HepG2 (cell line): Measurements from ENCODE around the gene ZNF217. TPM values are rescaled to one million over a fixed set of nuclear protein-coding genes. Genes with fewer than 3 reads are reported as not detected.

ENCODE experiments used
- ATAC-seq: fragments of 200-7000 bp; cut with Tn5 transposase; 3 replicates; pipeline ENCODE4 v1.9.1; 2020; ENCODE audit warnings: mild to moderate bottlenecking, moderate library complexity
- BruUV-seq: library from RNA; stranded (reverse); fragments of 400-500 nt; replicated peaks from 2 replicates; lab custom pipeline; 2021; lab: Mats Ljungman, UMichigan
- CTCF ChIA-PET: fragments of 300-600 bp; formaldehyde crosslinking; extraction: SDS; loops from one replicate; lab custom pipeline; 2021; ENCODE audit warnings: low total read pairs, inconsistent platforms, low intra/inter-chr PET ratio; lab: Yijun Ruan, JAX
- POLR2A ChIA-PET: fragments of 350-600 bp; sonication (Branson Sonifier 250); formaldehyde crosslinking; loops from one replicate; lab custom pipeline; 2020; ENCODE audit warnings: antibody characterized with exemption, inconsistent platforms; lab: Yijun Ruan, JAX
- DNase-seq: peaks from one replicate; pipeline ENCODE4 v3.0.0-alpha.2; 2015; ENCODE audit warnings: low spot score
- FAIRE-seq: peaks from 3 replicates; lab custom pipeline; 2011; peaks lifted over from hg19 to GRCh38; lab: Jason Lieb, UNC
- H2AFZ ChIP-seq: one replicate; pipeline ENCODE4 v1.6.1; 2011; ENCODE audit warnings: low read length, inconsistent platforms
- H3K27ac ChIP-seq: fragments of 300-600 bp; 3 replicates; pipeline ENCODE4 v1.8.0; 2011; ENCODE audit warnings: mixed run types, mild to moderate bottlenecking, mixed read lengths, low read length, inconsistent platforms; ENCODE audit not compliant: insufficient read depth; ENCODE audit errors: extremely low read length
- H3K27me3 ChIP-seq, 2 experiments: fragments of 200-600 bp in 1 of 2; 2 replicates in 1 of 2; 3 replicates in 1 of 2; pipeline versions ENCODE4 v1.6.0 to v1.8.0; 2011; ENCODE audit warnings: low read length in 2 of 2, mild to moderate bottlenecking in 2 of 2, moderate library complexity in 2 of 2, inconsistent platforms in 1 of 2; ENCODE audit not compliant: insufficient read depth in 2 of 2, control insufficient read depth in 1 of 2
- H3K36me3 ChIP-seq, 2 experiments: fragments of 200-600 bp in 1 of 2; replicated peaks in 1 of 2; 2 replicates in 1 of 2; 3 replicates in 1 of 2; pipeline versions ENCODE4 v1.5.1 to v1.8.0; 2011; ENCODE audit warnings: low read length in 2 of 2, inconsistent platforms in 1 of 2; ENCODE audit not compliant: insufficient read depth in 2 of 2, control insufficient read depth in 1 of 2
- H3K4me1 ChIP-seq: 2 replicates; pipeline ENCODE4 v1.5.1; 2012; ENCODE audit warnings: low read length, inconsistent platforms; ENCODE audit not compliant: insufficient read depth
- H3K4me2 ChIP-seq: 2 replicates; pipeline ENCODE4 v1.6.0; 2011; ENCODE audit warnings: low read depth, low read length, inconsistent platforms
- H3K4me3 ChIP-seq, 3 experiments: fragments of 200-600 bp in 1 of 3; sonication (generic), shearing (Covaris generic) in 1 of 3; replicated peaks in 1 of 3; 2 replicates each; pipeline ENCODE4 v1.5.1; 2011 to 2016; ENCODE audit warnings: low read length in 3 of 3, inconsistent platforms in 2 of 3, low read depth in 2 of 3, mild to moderate bottlenecking in 2 of 3, control low read depth in 1 of 3, mixed read lengths in 1 of 3; ENCODE audit not compliant: insufficient read depth in 1 of 3
- H3K79me2 ChIP-seq: one replicate; pipeline ENCODE4 v1.6.1; 2011; ENCODE audit warnings: low read length, inconsistent platforms; ENCODE audit not compliant: insufficient read depth
- H3K9ac ChIP-seq: 2 replicates; pipeline ENCODE4 v1.6.0; 2011; ENCODE audit warnings: mild to moderate bottlenecking, low read depth, low read length, inconsistent platforms; ENCODE audit not compliant: insufficient read depth
- H3K9me3 ChIP-seq: 2 replicates; pipeline ENCODE4 v1.5.1; 2012; ENCODE audit warnings: mild to moderate bottlenecking, low read length
- H4K20me1 ChIP-seq: 2 replicates; pipeline ENCODE4 v1.6.0; 2011; ENCODE audit warnings: inconsistent platforms, mild to moderate bottlenecking, low read length, moderate library complexity; ENCODE audit not compliant: insufficient read depth
- KAT2B ChIP-seq: fragments of 150-350 bp; IDR thresholded peaks from 2 replicates; pipeline ENCODE4 v1.6.1; 2014; ENCODE audit warnings: low read depth, low read length, borderline replicate concordance
- MAFG ChIP-seq: sonication (generic); formaldehyde crosslinking; IDR thresholded peaks from 2 replicates; pipeline ENCODE4 v1.5.1; 2020; ENCODE audit warnings: mild to moderate bottlenecking, missing genetic modification reagents
- ONECUT2 ChIP-seq: sonication (generic); formaldehyde crosslinking; IDR thresholded peaks from 2 replicates; pipeline ENCODE4 v1.4.0; 2020; ENCODE audit warnings: missing genetic modification reagents
- ZMYM3 ChIP-seq: sonication (generic); formaldehyde crosslinking; IDR thresholded peaks from 2 replicates; pipeline ENCODE4 v1.5.1; 2020; ENCODE audit warnings: mild to moderate bottlenecking, missing genetic modification reagents
- ZNF121 ChIP-seq: sonication (generic); formaldehyde crosslinking; IDR thresholded peaks from 2 replicates; pipeline ENCODE4 v1.5.0; 2020; ENCODE audit warnings: mild to moderate bottlenecking, missing genetic modification reagents
- WGBS: methylation state at CpG from one replicate; pipeline ENCODE4 v1.1.6; 2017; ENCODE audit warnings: low lambda C conversion rate; 5-methylcytosine and 5-hydroxymethylcytosine counted together
- in situ Hi-C: cut with HindIII; loops from 2 replicates; pipeline ENCODE4 v1.10.0; 2017; ENCODE audit warnings: low pct_unique_long_range_greater_than_20kb; ENCODE audit not compliant: extremely low pct_ligation_motif_present
- intact Hi-C: fragments of 100-400 bp; cut with micrococcal nuclease; formaldehyde crosslinking; loops from one replicate; pipeline ENCODE4 v1.10.0; 2022; ENCODE audit not compliant: unreplicated experiment
- polyA plus RNA-seq, 8 experiments: library from polyadenylated mRNA; depleted of rRNA in 3 of 8; stranded (reverse) in 7 of 8; unstranded in 1 of 8; fragments of >200 nt; fragmentation: Illumina TruSeq in 4 of 8; extraction: Trizol in 4 of 8; gene quantifications; 2 replicates each; pipeline versions ENCODE4 v1.2.1 to v1.2.3, GENCODE V29; 2011 to 2016; ENCODE audit warnings: low read depth in 4 of 8, missing spikeins in 1 of 8, mixed read lengths in 1 of 8; ENCODE audit not compliant: insufficient read depth in 1 of 8
- total RNA-seq, 5 experiments: library from RNA; depleted of rRNA; stranded (reverse); fragments of >200 nt; fragmentation: Illumina TruSeq; extraction: Trizol; gene quantifications; 2 replicates each; pipeline ENCODE4 v1.2.3, GENCODE V29; 2016; ENCODE audit warnings: low read depth in 1 of 5
- TF ChIP-seq, protein P1 (sequence below): IDR thresholded peaks from 2 replicates; pipeline ENCODE4 v1.6.1; 2012; ENCODE audit warnings: low read depth, low read length, improper control_type of control experiment
- TF ChIP-seq, protein P2 (sequence below): sonication (generic); formaldehyde crosslinking; IDR thresholded peaks from 2 replicates; pipeline ENCODE4 v1.5.0; 2020; ENCODE audit warnings: mild to moderate bottlenecking, missing genetic modification reagents
- TF ChIP-seq, protein P3 (sequence below): sonication (generic); formaldehyde crosslinking; IDR thresholded peaks from 2 replicates; pipeline ENCODE4 v1.4.0; 2020; ENCODE audit warnings: missing genetic modification reagents, mild to moderate bottlenecking, borderline replicate concordance

Gene ZNF217
- total and polyA plus RNA-seq, 2 of the 13 experiments (the other 11 are each of a cell fraction or from before 2014, with no cell fraction given) = 22.3 to 29.8 TPM

- H2AFZ ChIP-seq = no peak overlapping the region
- H3K9ac ChIP-seq = no peak overlapping the region
- no peak overlapping the region for H3K4me3 ChIP-seq
- no peak for ATAC-seq
- TF ChIP-seq ZNF121 (peak; percentile 64; the same call in 1 of the 2 replicates), KAT2B (peak; percentile 93), ZMYM3 (CRISPR knock-in tag) (peak; percentile 17; the same call in 1 of the 2 replicates), MAFG (CRISPR knock-in tag) (no peak), ONECUT2 (CRISPR knock-in tag) (peak; percentile 80)
- TF ChIP-seq, protein P1, sequence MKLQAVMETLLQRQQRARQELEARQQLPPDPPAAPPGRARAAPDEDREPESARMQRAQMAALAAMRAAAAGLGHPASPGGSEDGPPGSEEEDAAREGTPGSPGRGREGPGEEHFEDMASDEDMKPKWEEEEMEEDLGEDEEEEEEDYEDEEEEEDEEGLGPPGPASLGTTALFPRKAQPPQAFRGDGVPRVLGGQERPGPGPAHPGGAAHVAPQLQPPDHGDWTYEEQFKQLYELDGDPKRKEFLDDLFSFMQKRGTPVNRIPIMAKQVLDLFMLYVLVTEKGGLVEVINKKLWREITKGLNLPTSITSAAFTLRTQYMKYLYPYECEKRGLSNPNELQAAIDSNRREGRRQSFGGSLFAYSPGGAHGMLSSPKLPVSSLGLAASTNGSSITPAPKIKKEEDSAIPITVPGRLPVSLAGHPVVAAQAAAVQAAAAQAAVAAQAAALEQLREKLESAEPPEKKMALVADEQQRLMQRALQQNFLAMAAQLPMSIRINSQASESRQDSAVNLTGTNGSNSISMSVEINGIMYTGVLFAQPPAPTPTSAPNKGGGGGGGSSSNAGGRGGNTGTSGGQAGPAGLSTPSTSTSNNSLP = peak; percentile 49; the same call in 1 of the 2 replicates
- TF ChIP-seq, protein P2, sequence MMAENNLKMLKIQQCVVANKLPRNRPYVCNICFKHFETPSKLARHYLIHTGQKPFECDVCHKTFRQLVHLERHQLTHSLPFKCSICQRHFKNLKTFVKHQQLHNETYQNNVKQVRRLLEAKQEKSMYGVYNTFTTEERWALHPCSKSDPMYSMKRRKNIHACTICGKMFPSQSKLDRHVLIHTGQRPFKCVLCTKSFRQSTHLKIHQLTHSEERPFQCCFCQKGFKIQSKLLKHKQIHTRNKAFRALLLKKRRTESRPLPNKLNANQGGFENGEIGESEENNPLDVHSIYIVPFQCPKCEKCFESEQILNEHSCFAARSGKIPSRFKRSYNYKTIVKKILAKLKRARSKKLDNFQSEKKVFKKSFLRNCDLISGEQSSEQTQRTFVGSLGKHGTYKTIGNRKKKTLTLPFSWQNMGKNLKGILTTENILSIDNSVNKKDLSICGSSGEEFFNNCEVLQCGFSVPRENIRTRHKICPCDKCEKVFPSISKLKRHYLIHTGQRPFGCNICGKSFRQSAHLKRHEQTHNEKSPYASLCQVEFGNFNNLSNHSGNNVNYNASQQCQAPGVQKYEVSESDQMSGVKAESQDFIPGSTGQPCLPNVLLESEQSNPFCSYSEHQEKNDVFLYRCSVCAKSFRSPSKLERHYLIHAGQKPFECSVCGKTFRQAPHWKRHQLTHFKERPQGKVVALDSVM = peak; percentile 98
- TF ChIP-seq, protein P3, sequence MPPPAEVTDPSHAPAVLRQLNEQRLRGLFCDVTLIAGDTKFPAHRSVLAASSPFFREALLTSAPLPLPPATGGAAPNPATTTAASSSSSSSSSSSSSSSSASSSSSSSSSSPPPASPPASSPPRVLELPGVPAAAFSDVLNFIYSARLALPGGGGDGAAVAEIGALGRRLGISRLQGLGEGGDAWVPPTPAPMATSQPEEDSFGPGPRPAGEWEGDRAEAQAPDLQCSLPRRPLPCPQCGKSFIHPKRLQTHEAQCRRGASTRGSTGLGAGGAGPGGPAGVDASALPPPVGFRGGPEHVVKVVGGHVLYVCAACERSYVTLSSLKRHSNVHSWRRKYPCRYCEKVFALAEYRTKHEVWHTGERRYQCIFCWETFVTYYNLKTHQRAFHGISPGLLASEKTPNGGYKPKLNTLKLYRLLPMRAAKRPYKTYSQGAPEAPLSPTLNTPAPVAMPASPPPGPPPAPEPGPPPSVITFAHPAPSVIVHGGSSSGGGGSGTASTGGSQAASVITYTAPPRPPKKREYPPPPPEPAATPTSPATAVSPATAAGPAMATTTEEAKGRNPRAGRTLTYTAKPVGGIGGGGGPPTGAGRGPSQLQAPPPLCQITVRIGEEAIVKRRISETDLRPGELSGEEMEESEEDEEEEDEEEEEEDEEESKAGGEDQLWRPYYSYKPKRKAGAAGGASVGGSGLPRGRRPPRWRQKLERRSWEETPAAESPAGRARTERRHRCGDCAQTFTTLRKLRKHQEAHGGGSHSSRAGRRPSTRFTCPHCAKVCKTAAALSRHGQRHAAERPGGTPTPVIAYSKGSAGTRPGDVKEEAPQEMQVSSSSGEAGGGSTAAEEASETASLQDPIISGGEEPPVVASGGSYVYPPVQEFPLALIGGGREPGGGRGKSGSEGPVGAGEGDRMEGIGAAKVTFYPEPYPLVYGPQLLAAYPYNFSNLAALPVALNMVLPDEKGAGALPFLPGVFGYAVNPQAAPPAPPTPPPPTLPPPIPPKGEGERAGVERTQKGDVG (CRISPR knock-in tag) = no peak
- WGBS = 76% methylated on average over 11 of the region's 11 CpGs
- CTCF ChIA-PET = no interaction called here
- no peak for FAIRE-seq
- H3K4me2 ChIP-seq = no peak overlapping the region
- intact Hi-C loops (no loop called here), in situ Hi-C loops (no loop called here)
- H3K79me2 ChIP-seq = no peaks in the 10 kb centered on the region
- no peaks in the 10 kb centered on the region for H4K20me1 ChIP-seq
- no TSS peak for BruUV-seq
- H3K27me3 ChIP-seq = no peaks in the 10 kb centered on the region
- no peaks in the 10 kb centered on the region for H3K36me3 ChIP-seq
- POLR2A ChIA-PET = no interaction called here
- no peaks in the 10 kb centered on the region for H3K9me3 ChIP-seq
- no peak overlapping the region for H3K27ac ChIP-seq
- H3K4me1 ChIP-seq = peaks cover 52% of the 10 kb centered on the region
- no peak for DNase-seq
Measured at GRCh38 chr20:53556267-53556897, 37.3 kb downstream of the ZNF217 start.
